C4-2B (cell line): Measurements from ENCODE around the gene MARCHF5.

Source experiments
- ZFX ChIP-seq: fragments of 450-650 bp; IDR thresholded peaks from 2 replicates; pipeline ENCODE4 v1.6.1; 2017
- TF ChIP-seq, protein P1 (sequence below): fragments of 450-650 bp; conservative IDR thresholded peaks from 2 replicates; pipeline ENCODE4 v1.5.1; 2017; ENCODE audit warnings: mild to moderate bottlenecking

DNA sequence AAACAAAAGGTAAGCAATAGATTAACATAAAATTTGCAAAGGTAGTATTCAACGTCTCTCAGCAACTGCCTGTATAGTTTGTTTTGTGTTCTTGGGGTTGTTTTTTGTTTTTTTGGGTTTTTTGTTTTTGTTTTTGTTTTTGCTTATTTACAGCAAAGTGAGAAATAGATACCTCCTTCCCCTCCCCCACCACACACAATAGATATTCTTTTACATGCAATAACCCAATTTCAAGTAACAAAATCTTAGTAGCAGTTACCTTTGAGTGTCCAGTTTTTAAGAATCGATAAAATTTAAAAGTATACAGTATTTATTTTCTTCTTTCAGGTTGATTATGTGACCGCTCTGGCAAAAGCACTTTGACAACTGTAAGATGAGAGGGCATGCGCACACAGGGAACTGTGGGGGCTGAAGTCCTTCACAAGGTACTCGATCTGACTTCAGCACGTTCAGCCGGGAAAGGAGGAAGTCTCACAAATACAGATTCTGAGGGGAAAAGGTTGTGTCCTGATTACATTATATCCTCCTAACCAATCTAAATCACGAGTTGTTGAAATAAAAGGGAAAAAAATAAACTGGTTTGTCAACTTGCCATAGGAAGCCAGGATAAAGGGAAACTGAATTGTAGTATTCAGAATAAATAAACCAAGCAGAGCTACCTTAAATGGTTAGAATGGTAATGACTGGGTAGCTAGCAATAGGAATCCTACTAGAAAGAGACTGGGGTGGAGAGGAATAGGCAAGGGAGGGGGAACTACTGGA, 47.9 kb upstream of the MARCHF5 start:
- TF ChIP-seq, protein P1, sequence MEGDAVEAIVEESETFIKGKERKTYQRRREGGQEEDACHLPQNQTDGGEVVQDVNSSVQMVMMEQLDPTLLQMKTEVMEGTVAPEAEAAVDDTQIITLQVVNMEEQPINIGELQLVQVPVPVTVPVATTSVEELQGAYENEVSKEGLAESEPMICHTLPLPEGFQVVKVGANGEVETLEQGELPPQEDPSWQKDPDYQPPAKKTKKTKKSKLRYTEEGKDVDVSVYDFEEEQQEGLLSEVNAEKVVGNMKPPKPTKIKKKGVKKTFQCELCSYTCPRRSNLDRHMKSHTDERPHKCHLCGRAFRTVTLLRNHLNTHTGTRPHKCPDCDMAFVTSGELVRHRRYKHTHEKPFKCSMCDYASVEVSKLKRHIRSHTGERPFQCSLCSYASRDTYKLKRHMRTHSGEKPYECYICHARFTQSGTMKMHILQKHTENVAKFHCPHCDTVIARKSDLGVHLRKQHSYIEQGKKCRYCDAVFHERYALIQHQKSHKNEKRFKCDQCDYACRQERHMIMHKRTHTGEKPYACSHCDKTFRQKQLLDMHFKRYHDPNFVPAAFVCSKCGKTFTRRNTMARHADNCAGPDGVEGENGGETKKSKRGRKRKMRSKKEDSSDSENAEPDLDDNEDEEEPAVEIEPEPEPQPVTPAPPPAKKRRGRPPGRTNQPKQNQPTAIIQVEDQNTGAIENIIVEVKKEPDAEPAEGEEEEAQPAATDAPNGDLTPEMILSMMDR = no peak
- TF ChIP-seq ZFX = no peak
